ENCODE measurements around the gene S100A2.
A peak's percentile ranks its signal among the peaks of the same experiment; 100 is the strongest.
"Not testable (repeated sequence)": the region's sequence is repeated elsewhere in the genome, so short reads cannot be mapped to it uniquely, and the experiment has no call there.

The S100A2 gene

DNA sequence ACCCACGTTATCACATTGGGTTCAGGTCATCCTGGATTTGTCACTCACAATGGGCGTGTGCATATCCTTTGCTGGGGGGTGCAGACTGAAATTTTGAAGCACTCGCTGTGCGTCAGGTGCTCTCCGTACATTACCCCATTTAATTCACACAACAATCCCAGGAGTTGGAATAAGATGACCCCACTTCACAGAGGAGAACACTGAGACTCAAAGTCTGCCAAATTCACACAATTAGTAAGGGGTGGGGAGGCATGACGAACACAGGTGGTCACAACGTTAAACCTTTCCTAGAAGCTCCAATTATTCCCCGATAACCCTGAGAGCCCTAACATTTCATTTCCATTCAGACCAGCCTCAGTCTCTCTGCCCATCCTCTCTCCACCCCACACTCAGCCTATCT lies 3.8 kb upstream of the S100A2 start:
- no peak overlapping the region for H3K4me3 ChIP-seq (ENCODE audit: low read length)
- no peak for DNase-seq (ENCODE audit: low read depth, low spot score)

DNA sequence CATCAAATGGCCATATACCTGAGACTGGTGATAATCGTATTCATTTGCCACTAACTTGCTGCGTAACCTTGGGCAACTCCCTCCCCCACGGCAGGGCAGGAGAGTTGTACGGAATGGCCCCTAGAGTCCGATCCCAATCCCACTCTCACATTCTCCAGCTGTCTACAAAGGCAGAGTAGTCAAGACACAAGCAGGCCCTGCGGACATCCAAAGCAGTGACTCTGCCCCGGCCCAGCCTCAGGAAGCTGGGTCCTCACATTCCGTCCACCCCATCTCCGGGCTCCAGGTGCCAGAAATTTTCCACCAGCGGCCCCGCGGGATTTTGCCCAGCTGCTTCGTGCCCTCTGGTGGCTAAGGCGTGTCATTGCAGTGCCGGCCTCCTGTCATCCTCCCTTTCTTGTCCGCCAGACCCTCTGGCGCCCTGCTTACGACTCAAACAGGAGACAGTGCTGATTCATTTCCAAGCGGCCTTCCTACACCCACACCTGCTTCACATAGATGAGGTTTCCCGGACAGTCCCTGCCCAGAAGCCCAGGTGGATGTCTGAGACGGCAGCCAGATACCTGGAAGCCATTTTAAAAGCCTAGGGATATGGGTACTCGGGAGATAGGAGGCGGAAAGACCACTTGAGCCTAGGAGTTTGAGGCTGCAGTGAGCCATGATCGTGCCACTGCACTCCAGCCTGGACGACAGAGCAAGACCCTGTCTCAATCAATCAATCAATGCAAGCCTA lies 2.9 kb upstream of the S100A2 start:
- H3K4me3 ChIP-seq (ENCODE audit: low read length), result peak overlapping the region; percentile 45
- peak; percentile 65 for DNase-seq (ENCODE audit: low read depth, low spot score)

DNA sequence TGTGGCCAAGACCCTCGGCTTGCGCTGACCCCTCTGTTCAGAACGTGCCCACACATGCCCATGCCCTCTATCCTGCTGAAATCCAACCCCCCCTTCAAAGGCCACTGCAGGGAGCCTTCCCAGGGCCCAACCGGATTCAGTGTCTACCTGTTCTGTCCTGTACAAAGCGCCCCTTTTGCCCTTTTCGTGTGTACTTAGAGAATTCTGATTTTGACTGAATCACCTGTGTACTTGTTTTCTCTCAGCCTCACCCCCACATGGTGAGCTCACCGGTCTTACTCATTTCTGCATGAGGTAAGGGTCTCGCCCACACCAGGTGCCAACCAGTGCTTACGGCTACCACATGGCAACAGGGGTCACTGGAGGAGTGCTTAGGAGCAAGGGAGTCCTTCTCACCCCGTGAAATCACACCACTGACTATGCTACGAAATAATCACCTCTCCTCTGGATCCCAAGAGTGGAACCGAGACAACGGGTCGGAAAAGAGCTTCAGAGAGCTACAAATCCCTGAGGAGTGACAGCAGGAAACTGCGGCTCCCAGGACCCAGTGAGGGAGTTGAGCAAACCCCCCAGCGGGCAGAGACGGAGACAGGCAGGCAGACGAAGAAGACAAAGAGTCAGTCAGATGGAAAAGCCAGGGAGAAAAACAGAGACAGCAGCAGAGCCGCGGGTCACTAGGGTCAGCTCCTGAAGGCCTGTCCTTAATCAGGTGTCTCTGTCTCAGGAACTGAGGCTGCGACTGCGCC lies 2.1 kb upstream of the S100A2 start:
- DNase-seq (ENCODE audit: low read depth, low spot score), result no peak
- no peak overlapping the region for H3K4me3 ChIP-seq (ENCODE audit: low read length)

DNA sequence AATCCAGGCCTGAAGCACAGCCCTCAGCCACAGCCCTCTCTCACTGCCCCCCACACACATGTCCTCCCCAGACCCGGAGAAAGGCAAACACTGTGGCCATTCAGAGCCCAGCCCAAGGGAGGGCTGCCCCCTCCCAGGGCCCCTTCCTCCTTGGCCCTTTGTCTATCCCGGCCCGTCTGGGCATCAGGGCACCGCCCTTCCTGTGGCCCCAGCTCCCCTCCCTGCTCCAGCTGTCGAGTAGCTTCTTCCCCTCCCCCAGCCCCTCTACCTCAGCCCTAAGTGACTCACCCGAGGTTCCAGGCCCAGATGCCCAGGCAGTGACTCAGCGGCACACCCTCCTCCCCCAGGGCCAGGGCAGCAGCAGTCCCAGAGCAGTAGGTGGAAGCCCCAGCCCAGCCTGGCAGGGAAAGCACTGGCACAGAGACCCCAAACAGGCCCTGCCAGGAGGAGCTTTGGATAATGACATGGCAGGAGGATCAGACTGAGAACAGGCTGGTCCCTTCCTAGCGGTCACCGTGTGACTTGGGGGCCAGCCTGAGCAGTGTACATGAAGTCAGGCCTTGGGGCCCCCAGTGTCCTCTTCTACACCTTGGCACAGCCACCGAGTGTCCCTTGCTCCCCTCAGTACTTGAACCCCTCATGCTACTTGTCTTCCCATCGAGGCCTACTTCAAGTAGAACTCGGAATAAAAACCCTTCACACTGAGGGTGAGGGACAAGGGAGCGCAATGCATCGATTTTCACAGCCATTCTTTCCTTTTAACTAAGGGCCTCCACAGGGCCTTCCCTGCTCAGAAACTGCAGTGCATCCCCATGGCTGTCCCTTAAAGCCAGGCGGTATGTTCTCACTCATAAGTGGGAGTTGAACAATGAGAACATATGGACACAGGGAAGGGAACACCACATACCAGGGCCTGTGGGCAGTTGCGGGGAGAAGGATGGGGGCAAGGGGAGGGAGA lies 1.0 kb upstream of the S100A2 start:
- no peak for DNase-seq (ENCODE audit: low read depth, low spot score)
- no peak overlapping the region for H3K4me3 ChIP-seq (ENCODE audit: low read length)

DNA sequence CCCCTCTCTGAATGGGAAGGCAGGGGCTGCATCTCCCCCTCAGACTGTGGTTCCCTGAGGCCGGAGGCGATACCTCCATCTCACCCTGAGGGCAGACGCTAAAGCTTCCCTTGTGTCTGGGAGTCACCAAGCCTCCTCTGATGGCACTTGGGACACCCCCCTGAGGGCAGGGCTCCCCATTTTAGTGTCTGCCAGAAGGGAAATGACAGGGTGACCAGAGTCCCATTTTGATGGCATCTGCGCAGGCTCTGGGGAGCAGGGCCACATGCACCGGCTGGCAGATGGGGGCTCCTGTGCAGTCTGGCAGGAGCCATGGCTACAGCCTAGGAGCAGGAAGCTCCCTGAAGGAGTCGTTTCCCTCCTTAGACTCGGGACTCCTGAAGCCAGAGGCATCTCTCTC lies 1.7 kb downstream of the S100A2 start:
- H3K4me3 ChIP-seq (ENCODE audit: low read length), result no peak overlapping the region
- DNase-seq (ENCODE audit: low read depth, low spot score), result no peak

DNA sequence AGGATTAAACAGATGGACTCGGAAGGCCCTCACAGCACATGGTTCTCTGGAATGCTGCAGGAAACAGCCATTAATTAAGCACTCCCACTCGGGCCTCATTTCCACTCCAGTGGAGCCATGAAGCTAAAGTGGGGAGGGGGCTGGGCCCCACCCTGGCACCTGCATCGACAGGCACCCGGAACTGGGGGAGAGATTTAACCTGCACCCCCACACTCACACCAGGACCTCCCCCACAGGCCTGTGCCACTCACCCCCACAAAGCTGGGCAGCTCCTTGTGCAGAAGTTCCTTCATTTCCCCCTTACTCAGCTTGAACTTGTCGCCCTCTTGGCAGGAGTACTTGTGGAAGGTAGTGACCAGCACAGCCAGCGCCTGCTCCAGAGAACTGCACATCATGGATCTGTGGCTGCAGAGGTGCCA lies 2.2 kb downstream of the S100A2 start:
- H3K4me3 ChIP-seq (ENCODE audit: low read length), result no peak overlapping the region
- DNase-seq (ENCODE audit: low read depth, low spot score), result no peak

DNA sequence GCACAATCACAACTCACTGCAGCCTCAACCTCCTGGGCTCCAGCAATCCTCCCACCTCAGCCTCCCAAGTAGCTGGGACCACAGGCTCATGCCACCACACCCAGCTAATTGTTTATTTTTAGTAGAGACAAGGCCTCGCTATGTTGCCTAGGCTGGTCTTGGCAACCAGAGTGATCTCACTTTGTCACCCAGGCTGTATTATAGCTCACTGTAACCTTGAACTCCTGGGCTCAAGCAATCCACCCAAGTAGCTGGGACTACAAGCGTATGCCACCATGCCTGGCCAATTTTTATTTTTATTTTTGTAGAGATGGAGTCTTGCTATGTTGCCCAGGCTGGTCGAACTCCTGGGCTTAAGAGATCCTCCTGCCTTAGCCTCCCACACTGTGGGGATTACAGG lies 3.6 kb downstream of the S100A2 start:
- H3K4me3 ChIP-seq (ENCODE audit: low read length); DNase-seq (ENCODE audit: low read depth, low spot score): not testable (repeated sequence)

DNA sequence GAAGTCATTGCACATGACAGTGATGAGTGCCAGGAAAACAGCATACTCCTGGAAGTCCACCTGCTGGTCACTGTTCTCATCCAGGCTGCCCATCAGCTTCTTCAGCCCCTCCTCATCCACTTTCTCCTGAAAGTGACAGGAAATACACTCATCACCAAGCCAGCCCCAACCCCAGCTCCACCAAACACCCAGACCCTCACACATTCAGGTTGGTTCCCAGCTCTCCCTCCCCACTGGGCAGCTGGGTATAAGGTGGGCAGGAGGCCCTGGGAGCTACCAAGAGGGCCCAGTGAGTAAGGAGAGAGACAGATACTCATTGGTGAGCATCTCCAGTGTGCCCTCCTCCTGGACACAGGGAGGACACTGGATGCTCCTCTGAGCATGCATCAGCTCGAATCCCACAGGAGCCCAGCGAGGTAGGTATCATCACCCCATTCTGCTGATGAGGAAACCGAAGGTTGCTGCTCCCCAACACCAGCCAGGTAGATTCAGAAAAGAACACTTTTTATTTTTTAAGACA lies 4.1 kb downstream of the S100A2 start:
- no peak overlapping the region for H3K4me3 ChIP-seq (ENCODE audit: low read length)
- no peak for DNase-seq (ENCODE audit: low read depth, low spot score)

DNA sequence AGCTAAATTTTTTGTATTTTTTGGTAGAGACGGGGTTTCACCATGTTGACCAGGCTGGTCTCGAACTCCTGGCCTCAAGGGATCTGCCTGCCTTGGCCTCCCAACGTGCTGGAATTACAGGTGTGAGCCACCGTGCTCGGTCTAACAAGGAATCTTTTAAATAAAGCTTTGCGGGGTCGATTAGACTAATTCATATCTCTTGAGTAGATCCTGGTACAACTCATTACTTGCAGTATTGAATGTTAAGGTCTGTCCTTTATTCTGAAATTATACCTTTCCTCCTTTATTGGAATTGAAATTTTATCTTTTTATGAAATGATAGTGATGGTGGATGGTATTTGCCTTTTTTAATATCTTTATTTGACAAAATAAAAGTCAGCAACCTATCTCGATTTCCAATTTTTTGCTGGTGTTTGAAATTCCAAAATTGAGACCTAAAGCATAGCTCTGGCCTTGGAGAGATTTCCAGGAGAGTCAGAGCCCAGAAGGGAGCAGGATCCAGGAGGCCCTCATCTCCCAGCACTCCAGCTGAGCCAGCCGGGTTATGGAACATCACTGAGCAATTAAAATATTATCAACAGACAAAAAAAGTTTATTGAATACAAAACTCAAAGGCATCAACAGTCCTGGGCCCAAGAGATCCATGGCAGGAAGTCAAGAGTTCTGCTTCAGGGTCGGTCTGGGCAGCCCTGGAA lies 4.7 kb downstream of the S100A2 start:
- no peak for DNase-seq (ENCODE audit: low read depth, low spot score)
- H3K4me3 ChIP-seq (ENCODE audit: low read length), result no peak overlapping the region

DNA sequence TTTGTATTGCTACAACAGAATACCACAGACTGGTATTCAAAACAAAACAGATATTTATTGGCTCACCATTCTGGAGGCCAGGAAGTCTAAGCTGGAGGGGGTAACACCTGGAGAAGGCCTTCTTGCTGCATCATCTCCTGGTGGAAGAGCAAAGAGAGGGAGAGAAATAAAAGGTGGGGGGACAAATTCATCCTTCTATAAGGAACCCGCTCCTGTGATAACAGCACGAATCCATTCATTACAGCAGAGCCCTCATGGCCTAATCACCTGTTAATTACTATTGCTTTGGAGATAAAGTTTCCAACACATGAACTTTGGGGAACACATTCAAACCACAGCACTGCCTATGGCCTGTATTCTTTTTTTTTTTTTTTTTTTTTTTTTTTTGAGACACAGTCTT lies 5.4 kb downstream of the S100A2 start:
- no peak for DNase-seq (ENCODE audit: low read depth, low spot score)
- H3K4me3 ChIP-seq (ENCODE audit: low read length), result no peak overlapping the region

DNA sequence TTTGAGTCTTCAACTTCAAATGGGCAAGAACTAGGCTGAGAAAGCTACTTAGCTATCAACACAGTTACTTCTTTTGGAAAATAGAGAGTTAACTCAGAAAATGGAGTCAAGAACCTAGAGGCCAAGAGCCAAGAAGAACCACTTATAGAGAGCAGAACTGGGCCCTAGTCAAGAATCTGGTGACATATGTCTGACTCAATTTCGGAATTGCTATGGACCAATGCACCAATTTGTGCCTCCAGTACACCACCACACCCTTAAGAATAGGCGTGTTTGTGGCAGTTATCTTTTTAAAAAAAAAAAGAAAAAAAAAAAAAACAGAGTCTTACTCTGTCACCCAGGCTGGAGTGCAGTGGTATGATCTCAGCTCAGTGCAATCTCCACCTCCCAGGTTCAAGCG lies 7.8 kb downstream of the S100A2 start:
- H3K4me3 ChIP-seq (ENCODE audit: low read length), result no peak overlapping the region
- DNase-seq (ENCODE audit: low read depth, low spot score), result no peak

DNA sequence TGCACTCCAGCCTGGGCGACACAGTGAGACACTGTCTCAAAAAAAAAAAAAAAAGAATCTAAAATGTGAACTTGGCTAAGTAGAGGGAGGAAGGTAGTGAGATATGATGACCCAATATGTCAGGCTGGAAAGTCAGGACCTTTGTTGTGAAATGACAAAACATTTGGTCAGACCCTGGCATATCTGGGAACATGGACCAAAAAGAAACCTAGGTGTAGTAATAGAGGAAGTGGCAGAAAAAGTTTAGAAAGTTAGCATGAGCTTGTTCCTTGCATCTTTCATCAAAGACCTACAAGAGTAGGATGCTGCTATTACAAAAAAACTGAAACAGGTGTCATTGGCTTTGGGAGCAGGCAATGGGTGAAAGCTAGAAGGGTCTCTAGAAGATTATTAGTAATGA lies 9.3 kb downstream of the S100A2 start:
- H3K4me3 ChIP-seq (ENCODE audit: low read length), result no peak overlapping the region

DNA sequence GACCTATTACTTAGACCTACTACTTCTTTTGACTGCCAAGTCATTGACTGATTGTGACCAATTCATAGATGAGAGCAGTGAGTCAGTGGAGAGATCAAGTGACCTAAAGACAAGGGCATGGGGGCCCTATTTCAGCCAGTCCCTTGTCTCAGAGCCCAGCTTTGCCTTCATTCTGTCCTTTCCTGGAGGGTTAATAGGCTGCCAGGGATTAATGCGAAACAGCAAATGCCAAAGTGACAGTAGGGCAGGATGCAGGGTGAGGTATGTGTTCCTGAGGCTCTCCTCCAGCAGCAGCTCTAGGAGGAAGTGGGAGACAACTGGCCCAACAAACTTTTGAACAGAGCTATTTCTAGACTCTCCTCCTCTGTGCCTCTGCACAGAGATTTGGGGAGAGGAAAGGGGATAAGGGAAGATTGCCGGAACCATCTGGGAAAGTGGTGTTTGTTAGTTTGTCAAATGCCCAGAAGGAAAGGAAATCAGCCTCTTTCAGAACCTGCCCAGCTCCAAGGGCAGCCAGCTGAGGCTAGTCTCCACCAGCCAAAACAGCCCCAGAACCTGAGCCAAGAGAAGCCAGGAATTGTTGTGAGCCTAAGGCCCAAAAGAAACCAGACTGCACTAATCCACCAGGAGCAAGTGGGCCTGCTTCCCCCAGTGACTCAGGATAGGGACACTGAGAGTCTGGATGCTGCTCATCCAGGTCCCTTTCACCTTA lies 11.7 kb downstream of the S100A2 start:
- H3K4me3 ChIP-seq (ENCODE audit: low read length), result no peak overlapping the region
- no peak for DNase-seq (ENCODE audit: low read depth, low spot score)

More for the DNA sequence above, 9.3 kb downstream of the S100A2 start:
- DNase-seq (ENCODE audit: low read depth, low spot score), result no peak

DNA sequence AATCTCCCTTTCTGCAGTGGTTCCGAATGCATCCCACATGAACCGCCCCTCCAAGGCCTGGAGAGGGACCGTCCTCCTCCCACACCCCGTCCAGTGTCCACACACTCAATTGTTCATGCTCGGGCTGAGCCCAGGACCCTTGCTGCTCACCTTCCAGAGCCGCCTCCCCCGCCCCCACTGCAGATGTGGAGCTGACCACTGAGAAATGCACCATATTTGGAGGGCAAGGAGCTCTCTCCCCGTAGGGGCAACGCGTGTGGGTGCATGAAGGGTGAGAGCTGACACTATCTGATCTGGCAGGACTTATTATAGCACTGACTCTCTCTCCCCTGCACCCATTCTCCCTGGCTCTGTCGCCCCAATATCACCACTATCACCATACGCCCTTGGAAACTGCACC lies 12.5 kb downstream of the S100A2 start:
- H3K4me3 ChIP-seq (ENCODE audit: low read length), result no peak overlapping the region
- no peak for DNase-seq (ENCODE audit: low read depth, low spot score)

DNA sequence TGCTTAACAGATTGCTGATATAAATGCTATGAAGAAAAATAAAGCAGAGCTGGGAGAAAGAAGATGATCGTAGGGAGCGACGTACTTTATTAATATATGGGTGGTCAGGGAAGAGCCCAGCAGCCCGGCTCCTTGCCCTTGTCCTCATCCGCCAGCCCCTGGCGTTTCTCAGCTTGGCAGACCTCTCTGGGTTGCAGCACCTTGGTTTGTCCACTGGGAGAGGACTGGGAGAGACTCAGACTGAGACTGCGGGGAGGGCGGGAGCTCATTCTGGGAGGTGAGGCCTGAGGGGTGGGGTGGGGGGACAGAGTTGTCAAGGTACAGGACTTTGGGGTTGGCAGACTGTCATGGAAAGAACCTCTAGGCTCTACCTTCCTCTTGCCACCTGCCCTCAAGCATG lies 13.3 kb downstream of the S100A2 start:
- DNase-seq (ENCODE audit: low read depth, low spot score), result no peak
- no peak overlapping the region for H3K4me3 ChIP-seq (ENCODE audit: low read length)

DNA sequence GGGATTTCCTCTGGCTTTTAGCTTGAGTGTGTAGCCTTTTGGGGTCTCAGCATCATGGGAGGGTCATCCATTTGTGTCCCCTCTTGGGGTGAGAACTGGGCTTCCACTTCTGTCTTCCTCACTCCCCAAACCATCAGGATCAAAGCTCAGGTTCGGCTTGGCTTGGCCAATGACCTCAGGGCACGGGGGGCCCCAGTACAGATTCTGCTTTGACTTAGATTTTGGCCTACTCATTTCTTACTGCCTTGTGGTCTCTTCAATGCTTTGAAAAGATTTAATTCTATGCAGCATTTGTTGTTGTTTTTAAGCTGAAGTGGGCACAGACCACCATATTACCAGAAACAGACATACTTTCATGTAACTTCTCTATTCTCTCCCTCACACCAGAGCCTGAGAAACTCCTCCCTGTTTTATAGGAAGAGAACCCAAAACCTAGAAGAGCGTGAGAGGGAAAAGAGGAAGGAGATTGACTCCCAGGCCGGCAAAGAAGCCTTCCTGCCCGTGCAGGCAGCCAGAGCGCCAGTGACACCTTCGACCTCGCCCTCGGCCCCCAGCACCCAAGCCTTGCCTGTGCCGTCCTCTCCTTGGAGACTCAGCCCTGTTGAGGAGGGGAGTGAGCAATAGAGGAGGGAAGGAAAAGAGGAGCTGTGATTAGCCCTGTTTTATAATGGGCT lies 14.7 kb downstream of the S100A2 start:
- H3K4me3 ChIP-seq (ENCODE audit: low read length), result no peak overlapping the region
- no peak for DNase-seq (ENCODE audit: low read depth, low spot score)

DNA sequence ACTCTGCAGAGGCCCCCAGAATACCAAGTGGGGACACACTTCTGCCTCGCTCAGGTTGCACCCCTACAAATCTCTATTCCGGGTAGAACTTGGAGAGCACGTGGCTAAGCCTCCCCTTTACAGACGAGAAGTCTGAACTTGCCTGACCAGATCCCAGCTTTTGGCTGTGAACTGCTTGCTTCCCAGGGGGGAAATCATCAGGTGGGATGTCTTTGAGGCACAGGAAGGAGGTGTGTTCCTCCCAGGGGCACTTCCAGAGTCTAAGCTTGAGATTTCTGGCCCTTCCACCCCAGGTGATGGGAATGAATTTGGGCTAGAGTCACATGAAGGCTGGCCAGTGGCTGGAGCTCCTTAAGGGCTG lies 15.3 kb downstream of the S100A2 start:
- DNase-seq (ENCODE audit: low read depth, low spot score), result no peak
- no peak overlapping the region for H3K4me3 ChIP-seq (ENCODE audit: low read length)
